Stimulated activated CD4-positive, alpha-beta T cell treated with anti-CD3 and anti-CD28 coated beads, TNF-alpha, amount 100 ng/mL, for 4 hours (primary cell): ENCODE data around the gene WNT7B.

Experiments
- DNase-seq, 3 experiments: peaks; one replicate each; pipeline ENCODE4 v3.0.0-alpha.2; 2020; ENCODE audit warnings: low read depth in 3 of 3

WNT7B gene

DNA sequence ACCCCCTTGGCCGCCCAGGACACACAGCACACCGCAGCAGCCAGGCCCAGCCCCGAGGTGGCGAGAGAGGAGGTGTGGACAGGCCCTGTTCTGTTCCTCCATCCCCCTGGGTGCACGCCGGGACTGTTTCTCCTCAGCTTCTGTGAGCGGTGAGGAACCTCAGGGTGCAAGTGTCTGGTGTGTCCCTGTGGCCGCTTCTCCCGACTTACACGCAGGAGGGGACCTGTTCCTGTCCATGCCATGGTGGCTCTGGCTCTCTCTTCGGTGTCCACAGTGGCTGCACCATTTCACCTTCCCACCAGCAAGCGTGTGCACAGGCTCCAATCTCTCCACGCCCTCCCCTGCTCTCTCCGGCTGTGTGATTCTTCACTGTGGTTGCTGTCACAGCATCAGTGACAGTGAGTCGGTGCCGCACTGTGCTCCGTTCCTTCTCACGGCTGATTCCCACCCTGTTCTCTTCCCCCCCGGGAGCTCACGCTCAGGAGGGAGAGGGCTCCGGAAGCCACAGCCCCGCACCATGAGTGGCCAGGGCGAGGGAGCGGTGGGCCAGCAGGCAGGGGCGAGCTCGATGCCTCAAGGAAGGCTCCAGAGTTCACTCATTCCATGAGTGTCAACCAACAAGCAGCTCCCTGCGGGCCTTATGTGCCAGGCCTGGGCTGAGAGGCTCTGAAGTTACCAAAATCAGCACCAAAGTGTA is 18.6 kb upstream of the WNT7B start:
- DNase-seq, result no peak

DNA sequence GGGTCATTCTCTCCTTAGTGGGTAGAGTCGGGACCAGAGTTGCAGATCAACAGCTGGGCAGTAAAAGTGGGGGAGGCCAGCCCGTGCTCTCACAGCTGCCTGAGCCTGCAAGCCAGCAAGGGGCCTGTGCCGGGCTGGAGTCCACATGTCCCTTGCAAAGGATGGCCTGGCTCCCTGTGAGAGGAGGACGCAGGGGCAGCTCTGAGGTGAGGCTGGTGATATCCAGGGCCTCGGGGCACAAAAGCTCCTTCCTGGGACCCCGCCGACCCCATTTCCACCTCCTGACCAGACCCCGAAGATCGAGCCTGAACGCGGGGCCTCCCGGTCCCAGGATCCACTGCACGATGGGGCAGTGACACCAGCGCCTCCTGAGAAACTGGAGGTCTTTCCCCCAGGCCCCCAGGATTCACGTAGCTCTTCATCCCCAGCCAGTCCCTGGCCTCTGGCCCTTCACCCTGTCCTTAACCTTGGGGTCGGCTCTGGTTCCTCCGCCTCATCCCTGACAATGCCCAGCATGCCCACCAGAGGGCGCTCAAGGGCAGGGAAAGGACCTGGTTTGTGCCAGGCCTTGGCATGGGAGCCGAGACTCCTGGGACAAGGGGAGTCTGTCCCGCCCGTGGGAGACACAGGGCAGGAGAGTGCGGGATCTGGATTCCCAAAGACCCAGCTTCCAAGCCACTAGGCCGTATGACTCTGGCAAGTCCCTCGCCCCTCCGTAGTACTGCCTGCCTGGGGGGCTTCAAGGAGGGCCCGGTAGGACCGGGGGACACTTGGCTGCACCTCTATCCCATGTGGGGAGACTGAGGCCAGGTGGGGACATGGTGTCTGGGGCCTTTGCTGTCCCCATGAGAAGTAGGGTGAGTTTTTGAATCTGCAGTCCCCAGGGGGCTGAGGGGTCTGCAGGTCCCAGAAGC is 17.8 kb upstream of the WNT7B start:
- peak; percentile 67 to 73 (median 71) for DNase-seq

DNA sequence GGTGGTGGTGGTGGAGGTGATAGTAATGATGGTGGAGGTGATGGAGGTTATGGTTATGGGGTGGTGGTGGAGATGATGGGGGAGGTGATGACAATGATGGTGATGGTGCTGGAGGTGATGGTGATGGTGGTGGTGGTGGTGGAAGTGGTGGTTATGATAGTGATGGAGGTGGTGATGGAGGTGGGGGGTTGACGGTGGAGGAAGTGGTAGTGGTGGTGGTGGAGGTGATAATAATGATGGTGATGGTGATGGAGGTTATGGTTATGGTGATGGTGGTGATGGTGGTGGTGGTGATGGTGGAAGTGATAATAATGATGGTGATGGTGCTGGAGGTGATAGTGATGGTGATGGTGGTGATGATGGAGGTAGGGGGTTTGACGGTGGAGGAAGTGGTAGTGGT is 16.9 kb upstream of the WNT7B start:
- no peak for DNase-seq

DNA sequence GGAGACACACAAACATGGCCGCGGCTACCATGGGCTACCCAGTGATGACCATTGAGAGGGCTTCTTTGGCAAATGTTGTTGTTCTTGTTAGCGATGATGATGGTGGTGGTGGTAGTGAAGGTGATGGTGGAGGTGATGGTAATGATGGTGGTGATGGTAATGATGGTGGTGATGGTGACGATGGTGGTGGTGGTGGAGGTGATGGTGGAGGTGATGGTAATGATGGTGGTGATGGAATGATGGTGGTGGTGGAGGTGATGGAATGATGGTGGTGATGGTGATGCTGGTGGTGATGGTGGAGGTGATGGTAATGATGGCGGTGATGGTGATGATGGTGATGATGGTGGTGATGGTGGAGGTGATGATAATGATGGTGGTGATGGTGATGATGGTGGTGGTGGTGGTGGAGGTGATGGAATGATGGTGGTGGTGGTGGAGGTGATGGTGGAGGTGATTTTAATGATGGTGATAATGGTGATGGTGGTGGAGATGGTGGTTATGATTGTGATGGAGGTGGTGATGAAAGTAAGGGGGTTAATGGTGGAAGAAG is 16.3 kb upstream of the WNT7B start:
- no peak for DNase-seq

DNA sequence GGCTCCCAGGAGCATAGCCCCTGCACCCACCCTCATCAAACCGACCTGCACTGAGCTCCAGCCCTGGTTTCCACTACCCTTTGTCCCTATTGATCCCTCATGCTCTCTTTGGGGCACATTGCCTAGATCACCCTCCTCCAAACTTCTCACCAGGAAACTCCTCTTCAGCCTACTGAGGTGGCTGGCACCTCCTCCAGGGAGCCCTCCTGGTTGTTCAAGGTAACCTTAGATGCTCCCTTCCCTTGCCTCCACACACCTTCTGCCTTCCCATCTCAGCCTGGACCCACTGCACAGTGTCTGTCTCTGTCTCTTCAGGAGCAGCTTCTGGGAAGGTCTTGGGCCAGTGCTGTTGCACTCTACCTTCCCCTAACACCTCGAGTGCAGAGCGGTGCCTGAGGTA is 15.8 kb upstream of the WNT7B start:
- DNase-seq, result no peak

DNA sequence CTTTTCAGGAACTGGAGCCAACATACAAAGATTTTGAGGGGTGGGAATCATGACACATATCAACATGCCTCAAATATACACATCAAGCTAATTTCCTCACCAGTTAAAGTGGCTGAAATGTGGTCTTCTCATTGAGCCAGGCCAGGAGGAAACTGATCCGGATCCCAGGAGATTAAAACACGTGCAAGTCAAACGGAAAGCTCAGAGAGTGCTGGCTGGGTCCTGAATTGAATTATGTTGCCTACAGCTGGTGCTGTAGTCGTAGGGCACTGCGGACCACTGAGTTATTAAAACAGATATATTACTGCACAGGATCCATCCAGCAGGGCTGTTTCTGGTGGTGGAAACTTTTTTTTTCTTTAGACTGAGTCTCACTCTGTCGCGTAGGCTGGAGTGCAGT is 14.1 kb upstream of the WNT7B start:
- DNase-seq, result no peak

DNA sequence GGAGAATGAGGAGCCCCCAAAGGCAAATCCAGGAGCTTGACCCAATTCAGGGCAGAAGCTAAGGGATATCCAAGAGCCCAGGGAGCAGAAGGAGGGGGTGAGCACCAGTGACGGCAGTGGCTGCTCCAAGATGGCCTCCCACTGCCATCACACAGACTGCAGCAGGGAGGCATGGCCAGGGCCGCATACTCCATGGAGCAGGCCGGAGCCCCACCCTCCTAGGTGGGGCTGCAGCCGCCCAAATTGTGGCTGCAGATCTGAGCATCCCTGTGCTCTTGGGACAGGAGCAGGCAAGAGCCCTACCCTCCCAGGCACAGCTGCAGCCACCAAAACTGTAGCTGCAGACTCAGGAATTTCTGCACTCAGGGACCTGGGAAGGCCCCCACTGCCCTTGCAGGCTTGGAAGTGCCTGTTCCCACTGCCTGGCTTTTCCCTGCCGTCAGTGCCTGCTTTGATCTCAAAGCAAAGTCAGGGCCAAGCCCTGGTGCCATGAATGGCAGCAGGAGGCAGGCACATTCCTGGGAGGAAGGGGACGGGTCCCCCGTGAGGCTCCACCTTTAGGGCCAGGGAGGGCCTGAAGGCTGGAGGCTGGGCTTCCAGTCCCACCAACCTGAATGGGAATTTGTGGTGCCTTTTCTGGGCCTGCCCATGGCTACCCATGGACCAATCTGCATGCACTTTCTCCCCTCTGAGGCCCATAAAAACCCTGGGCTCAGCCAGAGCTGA is 10.3 kb upstream of the WNT7B start:
- no peak for DNase-seq

DNA sequence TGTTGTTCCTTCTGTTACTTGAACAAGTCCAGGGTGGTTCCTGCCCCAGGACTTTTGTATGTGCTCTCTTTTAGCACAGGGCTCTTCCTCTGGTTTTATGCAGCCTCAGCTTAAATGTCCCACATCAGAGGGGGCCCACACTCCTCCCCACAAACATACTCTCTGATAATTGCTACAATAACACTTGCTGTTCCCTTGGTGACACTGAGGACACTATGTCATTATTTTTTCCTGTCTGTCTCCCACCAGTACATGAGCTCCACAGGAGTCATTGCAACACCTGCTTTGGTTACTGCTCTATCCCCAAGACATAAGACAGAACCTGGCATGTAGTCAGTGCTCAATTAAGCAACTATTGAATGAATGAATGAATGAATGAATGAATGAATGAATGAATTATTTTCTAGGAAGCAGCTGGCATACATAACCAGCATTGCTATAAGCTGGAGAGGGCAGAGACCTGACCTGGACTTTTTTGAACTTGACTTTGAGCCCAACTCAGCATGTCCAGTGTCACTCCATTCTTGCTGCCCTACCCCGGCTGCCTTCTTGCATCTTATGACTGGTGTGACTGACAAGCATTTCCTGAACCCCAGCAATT is 7.5 kb upstream of the WNT7B start:
- DNase-seq, result no peak

DNA sequence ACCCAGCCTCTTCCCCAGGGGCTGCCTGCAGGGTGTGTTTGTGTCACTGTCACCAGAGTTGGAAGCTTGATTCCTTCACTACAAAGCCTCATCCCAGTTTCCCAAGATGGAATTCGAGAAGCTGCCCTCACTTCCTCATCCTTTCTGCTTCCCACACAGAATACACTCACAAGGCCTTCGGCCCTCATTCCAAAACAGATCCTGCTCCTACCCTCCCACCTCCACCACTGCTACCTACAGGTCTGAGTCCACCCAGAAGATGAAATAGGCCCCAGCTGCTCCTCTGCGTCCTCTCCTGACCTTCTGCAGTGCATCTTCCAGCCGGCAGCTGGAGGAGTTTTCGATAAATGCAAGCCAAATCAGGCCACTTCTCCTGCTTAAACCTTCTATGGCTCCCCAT is 6.8 kb upstream of the WNT7B start:
- no peak for DNase-seq

DNA sequence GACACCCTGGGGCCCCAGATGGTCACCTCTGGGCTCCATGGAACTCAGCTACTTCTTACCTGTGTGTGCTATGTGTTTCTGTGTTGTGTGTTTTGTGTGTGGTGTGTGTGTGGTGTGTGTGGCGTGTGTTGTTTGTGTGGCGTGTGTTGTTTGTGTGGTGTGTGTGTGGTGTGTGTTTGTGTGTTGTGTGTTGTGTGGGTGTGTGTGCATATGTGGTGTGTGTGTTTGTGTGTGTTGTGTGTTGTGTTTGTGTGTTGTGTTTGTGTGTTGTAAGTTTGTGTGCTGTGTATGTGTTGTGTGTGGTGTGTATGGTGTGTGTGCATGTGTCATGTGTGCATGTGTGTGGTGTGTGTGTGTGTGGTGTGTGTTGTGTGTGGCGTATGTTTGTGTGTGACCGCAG is 3.8 kb upstream of the WNT7B start:
- DNase-seq, result no peak

DNA sequence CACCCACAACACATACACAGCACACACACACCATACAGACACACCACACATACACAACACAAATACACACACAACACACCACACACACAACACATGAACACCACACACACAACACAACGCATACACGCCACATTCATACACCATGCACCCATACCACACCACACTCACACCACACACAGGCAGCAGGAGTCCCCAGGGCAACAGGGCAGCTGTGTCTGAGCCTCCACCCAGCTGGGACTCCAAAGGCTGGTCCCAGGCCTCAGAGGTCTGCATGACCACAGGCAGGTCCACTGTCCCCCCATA is 3.3 kb upstream of the WNT7B start:
- DNase-seq, result no peak

DNA sequence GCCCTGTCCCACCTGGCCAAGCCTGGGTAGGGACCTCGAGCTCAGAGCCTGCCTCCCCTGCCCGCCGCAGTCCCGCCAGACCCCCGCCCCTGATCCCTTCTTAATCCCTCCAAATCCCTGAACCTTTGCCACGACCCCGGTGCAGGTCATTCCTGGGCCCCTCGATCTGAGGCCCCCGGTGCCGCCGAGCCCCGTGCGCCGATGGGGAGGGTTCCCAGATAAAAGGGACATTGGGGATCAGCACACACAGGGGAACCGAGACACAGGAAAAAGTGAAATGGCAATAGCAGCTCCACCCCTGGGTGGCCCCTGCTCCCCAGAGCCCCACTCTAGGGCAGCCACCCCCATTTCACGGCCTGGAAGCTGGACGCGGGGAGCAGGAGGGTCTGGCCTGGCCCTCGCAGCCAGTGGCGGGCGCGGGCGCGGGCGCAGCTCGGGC is 1.3 kb upstream of the WNT7B start:
- DNase-seq, result no peak

DNA sequence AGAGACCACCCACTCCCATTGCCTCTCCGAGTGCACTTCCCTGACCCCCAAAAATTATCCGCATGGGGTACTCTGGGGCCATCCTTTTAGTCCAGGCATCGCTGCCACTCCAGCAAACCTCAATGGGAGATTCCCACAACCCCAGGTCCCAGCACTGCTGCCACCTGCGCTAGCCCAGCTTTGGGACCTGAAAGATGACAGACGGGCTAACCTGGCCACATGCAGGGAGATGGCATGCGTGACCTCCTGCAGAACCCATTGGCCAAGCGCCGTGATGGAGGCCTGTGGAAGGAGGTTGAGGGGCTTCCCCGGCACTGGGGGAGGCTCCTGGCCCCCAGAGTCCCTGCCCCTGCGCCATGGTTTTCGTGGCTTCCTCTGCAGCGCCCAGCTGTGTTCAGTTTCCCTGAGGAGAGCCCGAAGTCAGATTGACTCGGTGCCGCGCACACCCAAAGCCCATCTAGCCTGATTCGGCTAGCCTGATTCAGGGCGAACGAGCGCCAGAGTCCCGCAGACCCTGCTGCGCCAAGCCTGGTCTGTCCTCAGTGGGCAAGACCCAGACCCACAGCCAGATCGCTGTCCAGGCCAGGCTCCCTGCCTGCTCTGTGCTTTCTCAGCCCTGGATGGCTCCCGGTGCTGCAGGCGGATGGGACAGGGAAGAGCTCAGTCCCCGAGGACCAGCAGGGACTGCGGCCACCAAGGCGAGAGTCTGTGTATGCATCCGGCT is 751 bp upstream of the WNT7B start:
- no peak for DNase-seq

DNA sequence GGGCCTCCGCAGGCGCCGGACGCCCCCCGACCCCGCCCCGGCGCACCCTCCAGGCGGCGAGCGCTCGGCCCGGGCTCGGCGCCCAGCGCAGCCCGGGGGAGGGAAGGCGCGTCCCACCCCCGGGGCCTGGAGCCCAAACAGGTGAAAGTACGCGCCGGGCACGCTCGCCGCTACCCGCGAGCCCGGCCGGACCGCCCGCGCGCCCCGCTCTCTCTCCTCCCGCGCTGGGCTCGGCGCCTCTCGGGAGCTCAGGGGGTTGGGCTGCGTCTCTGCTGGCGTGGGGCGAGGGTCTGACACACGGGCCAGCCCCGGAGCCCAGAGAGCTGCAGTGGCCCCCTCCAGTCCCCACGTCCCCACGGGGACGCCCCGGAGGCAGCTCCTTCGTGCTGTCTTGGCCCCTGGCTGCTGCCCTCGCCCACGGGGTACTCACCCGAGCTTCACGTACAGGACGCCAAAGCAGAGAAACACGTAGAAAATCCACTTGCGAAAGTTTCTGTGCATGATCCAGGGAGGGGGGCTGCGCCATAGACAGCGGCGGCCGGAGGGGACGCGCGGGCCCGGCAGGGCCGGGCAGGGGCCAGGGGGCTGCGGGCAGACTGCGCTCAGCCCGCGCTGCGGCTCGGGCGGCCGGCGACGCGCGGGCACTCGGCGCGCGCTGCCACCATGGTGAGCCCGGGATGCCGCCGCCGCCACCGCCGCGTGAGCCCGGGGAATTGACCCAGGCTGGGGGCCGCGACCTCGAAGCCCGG is 534 bp downstream of the WNT7B start:
- DNase-seq, result no peak

DNA sequence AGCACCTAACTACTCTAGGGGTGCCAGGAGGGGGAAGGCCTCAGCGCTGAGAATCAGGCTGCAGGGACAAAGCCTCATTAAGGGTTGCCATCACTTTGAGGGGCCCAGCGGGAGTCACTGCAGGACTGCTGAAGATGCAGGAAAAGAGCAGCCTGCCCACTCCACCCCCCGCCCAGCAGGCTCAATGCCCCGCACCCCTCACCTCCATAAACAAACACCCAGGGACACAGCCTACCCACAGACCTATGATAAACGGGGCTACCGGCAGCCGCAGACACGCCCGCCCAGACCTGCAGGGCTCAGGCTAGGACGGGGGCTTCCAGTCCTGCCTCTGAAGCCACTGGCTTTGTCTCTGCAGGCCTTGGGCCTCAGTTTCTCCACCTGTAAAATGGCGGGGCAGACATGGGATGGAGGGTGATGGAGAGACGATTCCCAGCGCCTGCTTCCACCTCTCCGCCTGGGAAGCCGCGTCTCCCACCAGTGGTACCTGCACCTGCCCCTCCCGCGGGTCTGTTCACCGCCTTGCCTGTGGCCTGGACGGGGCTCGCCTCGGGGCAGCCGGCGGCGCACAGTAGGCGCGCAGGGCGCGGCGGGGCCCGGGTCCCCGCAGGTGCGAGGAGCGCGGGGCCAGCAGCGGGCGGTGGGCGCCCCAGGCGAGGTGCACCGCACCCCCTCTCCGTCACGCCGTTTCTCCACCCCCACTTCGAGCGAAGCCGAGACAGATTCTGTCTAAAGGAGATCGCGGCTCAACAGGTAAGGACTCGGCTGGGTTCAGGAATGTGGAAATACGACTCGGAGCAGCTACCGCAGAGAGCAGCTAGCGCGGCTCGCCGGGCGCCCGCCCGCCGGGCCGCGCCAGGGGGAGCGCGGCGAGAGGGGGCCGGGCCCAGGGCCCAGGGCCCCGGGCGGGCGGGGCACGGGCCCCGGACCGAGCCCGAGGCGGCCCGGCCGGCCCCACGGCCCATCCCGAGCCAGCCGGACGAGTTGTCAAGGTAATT is 1.5 kb downstream of the WNT7B start:
- no peak for DNase-seq

DNA sequence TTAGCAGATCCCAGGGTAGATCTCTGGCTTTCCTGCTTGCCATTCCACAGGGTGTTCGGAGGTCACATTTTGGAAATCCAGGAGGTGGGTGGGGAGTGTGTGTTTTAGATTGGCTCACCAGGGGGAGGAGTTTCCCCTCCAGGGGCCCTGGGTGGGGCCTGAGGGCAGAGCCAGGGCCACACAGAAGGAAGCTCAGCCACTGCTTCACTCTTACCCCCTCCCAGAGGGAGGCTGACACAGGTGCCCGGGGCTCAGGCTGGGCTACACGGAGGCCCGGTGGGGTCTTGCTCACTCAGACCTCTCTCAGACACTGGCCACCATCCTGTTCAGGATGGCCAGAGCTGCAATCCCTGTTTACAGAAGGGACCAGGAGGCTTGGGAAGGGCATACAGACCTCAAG is 2.5 kb downstream of the WNT7B start:
- DNase-seq, result no peak

DNA sequence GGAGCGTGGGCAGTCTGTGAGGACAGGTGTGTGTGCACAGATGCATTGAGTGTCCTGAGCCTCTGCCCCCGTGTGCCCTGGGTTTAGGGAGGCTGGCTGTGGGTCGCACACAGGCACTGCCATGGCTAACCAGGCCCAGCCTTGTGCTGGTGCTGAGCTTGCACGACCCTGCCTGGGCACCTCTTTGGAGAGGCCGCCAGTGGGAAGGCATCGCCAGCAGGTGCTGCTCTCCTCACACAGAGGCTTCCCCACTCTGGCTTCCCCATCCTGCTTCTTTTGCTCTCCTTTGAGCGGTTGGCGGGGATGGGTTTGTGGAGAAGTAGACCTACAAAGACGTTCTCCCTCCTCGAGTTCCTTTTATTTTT is 4.1 kb downstream of the WNT7B start:
- DNase-seq, result no peak

DNA sequence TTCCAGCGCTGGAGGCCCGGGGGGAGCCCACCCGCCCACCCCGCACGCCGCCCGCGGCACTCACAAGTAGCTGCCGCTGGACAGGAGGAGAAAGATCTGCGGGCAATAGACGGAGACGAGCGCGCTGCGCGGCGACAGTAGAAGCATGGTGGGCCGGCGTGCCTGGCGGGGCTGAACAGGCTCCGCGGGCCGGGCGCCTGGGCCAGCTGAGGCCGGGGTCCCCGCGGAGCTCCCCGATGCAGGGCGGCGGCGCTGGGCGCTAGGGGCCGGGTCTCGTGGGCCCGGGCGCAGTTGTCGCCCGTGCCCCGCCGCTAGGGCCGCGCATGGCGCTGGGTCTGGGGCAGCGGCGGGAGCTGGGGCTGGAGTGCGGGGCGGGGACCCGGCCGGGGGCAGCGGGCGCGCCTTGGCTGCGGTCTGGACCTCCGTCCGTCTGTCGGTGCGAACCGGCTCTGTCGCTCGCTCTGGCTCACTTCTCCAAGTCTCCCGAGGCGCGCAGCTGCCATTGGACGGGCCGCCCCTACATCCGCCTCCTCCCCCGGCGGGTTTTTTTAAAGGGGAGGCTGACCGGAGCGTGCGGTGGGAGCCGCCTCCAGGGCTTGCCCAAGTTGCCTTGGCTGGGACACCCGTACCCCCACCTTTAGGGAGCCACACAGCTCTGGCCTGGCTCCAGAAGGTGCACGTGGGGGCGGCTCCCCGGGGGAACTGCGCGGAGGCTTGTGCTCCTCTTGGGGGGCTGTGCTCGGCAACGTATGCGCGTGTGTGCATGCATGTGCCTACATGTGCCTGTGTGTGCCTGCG is 4.7 kb downstream of the WNT7B start:
- no peak for DNase-seq
